ENCODE results near the gene SCMH1.

SCMH1 gene

GRCh38 chr1:41010345-41010744 is 231.8 kb downstream of the SCMH1 start:
- Mint-ChIP-seq H3K9me3 (no peaks in the 10 kb centered on the region), H3K4me3 (no peak overlapping the region), H3K27ac (no peak overlapping the region), H3K36me3 (ENCODE audit: low read depth) (peaks cover 84% of the 10 kb centered on the region), H3K27me3 (no peaks in the 10 kb centered on the region), H3K4me1 (ENCODE audit: low read depth) (peaks cover 21% of the 10 kb centered on the region)
- intact Hi-C loops (cut with micrococcal nuclease): no loop called here

- peaks cover 14% of the 10 kb centered on the region for H3K4me1 Mint-ChIP-seq (ENCODE audit: low read depth)
- H3K36me3 Mint-ChIP-seq (ENCODE audit: low read depth): peaks cover 84% of the 10 kb centered on the region
- no peak overlapping the region for H3K27ac Mint-ChIP-seq
- intact Hi-C loops (cut with micrococcal nuclease): no loop called here
- no peak overlapping the region for H3K4me3 Mint-ChIP-seq
- no peaks in the 10 kb centered on the region for H3K9me3 Mint-ChIP-seq
- no peaks in the 10 kb centered on the region for H3K27me3 Mint-ChIP-seq
Measured at GRCh38 chr1:41009466-41009865, 232.6 kb downstream of the SCMH1 start.

- Mint-ChIP-seq H3K27ac (no peak overlapping the region), H3K4me1 (ENCODE audit: low read depth) (peaks cover 17% of the 10 kb centered on the region), H3K27me3 (no peaks in the 10 kb centered on the region), H3K36me3 (ENCODE audit: low read depth) (peaks cover 95% of the 10 kb centered on the region), H3K9me3 (no peaks in the 10 kb centered on the region), H3K4me3 (no peak overlapping the region)
- intact Hi-C loops (cut with micrococcal nuclease): no loop called here
Measured at GRCh38 chr1:41006942-41007865, 234.9 kb downstream of the SCMH1 start.

GRCh38 chr1:41005876-41006275 is 236.2 kb downstream of the SCMH1 start:
- peaks cover 21% of the 10 kb centered on the region for H3K4me1 Mint-ChIP-seq (ENCODE audit: low read depth)
- H3K9me3 Mint-ChIP-seq: no peaks in the 10 kb centered on the region
- no peak overlapping the region for H3K4me3 Mint-ChIP-seq
- intact Hi-C loops (cut with micrococcal nuclease): no loop called here
- no peak overlapping the region for H3K27ac Mint-ChIP-seq
- no peaks in the 10 kb centered on the region for H3K27me3 Mint-ChIP-seq
- H3K36me3 Mint-ChIP-seq (ENCODE audit: low read depth): peaks cover 95% of the 10 kb centered on the region

GRCh38 chr1:41003640-41004220 is 238.4 kb downstream of the SCMH1 start:
- no peaks in the 10 kb centered on the region for H3K9me3 Mint-ChIP-seq
- intact Hi-C loops (cut with micrococcal nuclease): no loop called here
- H3K4me1 Mint-ChIP-seq (ENCODE audit: low read depth): peaks cover 21% of the 10 kb centered on the region
- no peaks in the 10 kb centered on the region for H3K27me3 Mint-ChIP-seq
- no peak overlapping the region for H3K4me3 Mint-ChIP-seq
- peak overlapping the region; percentile 58 for H3K27ac Mint-ChIP-seq
- peaks cover 95% of the 10 kb centered on the region for H3K36me3 Mint-ChIP-seq (ENCODE audit: low read depth)

GRCh38 chr1:41003127-41003639 is 238.9 kb downstream of the SCMH1 start:
- Mint-ChIP-seq H3K27me3 (no peaks in the 10 kb centered on the region), H3K4me3 (no peak overlapping the region), H3K4me1 (ENCODE audit: low read depth) (peaks cover 21% of the 10 kb centered on the region), H3K27ac (peak overlapping the region; percentile 58), H3K9me3 (no peaks in the 10 kb centered on the region), H3K36me3 (ENCODE audit: low read depth) (peaks cover 95% of the 10 kb centered on the region)
- intact Hi-C loops (cut with micrococcal nuclease): no loop called here

- Mint-ChIP-seq H3K9me3 (no peaks in the 10 kb centered on the region), H3K27me3 (no peaks in the 10 kb centered on the region), H3K4me3 (no peak overlapping the region), H3K27ac (no peak overlapping the region), H3K36me3 (ENCODE audit: low read depth) (peaks cover 89% of the 10 kb centered on the region), H3K4me1 (ENCODE audit: low read depth) (peaks cover 16% of the 10 kb centered on the region)
- intact Hi-C loops (cut with micrococcal nuclease): no loop called here
Measured at GRCh38 chr1:40998668-40999067, 243.4 kb downstream of the SCMH1 start.

- Mint-ChIP-seq H3K4me1 (ENCODE audit: low read depth) (peaks cover 3% of the 10 kb centered on the region), H3K36me3 (ENCODE audit: low read depth) (peaks cover 93% of the 10 kb centered on the region), H3K27me3 (no peaks in the 10 kb centered on the region), H3K27ac (no peak overlapping the region), H3K9me3 (no peaks in the 10 kb centered on the region), H3K4me3 (no peak overlapping the region)
- intact Hi-C loops (cut with micrococcal nuclease): no loop called here
Measured at GRCh38 chr1:40997096-40997495, 245.0 kb downstream of the SCMH1 start.

- Mint-ChIP-seq H3K36me3 (ENCODE audit: low read depth) (peaks cover 99% of the 10 kb centered on the region), H3K27ac (no peak overlapping the region), H3K4me3 (no peak overlapping the region), H3K9me3 (no peaks in the 10 kb centered on the region), H3K4me1 (ENCODE audit: low read depth) (no peaks in the 10 kb centered on the region), H3K27me3 (no peaks in the 10 kb centered on the region)
- intact Hi-C loops (cut with micrococcal nuclease): no loop called here
Measured at GRCh38 chr1:40989066-40989465, 253.0 kb downstream of the SCMH1 start.

- Mint-ChIP-seq H3K27me3 (no peaks in the 10 kb centered on the region), H3K36me3 (ENCODE audit: low read depth) (peaks cover 99% of the 10 kb centered on the region), H3K4me3 (no peak overlapping the region), H3K9me3 (no peaks in the 10 kb centered on the region), H3K27ac (no peak overlapping the region), H3K4me1 (ENCODE audit: low read depth) (no peaks in the 10 kb centered on the region)
- intact Hi-C loops (cut with micrococcal nuclease): no loop called here
Measured at GRCh38 chr1:40988280-40988679, 253.8 kb downstream of the SCMH1 start.

GRCh38 chr1:40987439-40988276 is 254.4 kb downstream of the SCMH1 start:
- intact Hi-C loops (cut with micrococcal nuclease): no loop called here
- H3K27me3 Mint-ChIP-seq: no peaks in the 10 kb centered on the region

GRCh38 chr1:40986956-40987355 is 255.2 kb downstream of the SCMH1 start:
- H3K27ac Mint-ChIP-seq: no peak overlapping the region
- no peaks in the 10 kb centered on the region for H3K9me3 Mint-ChIP-seq
- peaks cover 4% of the 10 kb centered on the region for H3K4me1 Mint-ChIP-seq (ENCODE audit: low read depth)
- H3K36me3 Mint-ChIP-seq (ENCODE audit: low read depth): peaks cover 90% of the 10 kb centered on the region
- intact Hi-C loops (cut with micrococcal nuclease): no loop called here
- H3K27me3 Mint-ChIP-seq: no peaks in the 10 kb centered on the region
- no peak overlapping the region for H3K4me3 Mint-ChIP-seq

More at GRCh38 chr1:40987439-40988276, 254.4 kb downstream of the SCMH1 start:
- no peak overlapping the region for H3K27ac Mint-ChIP-seq
- H3K9me3 Mint-ChIP-seq: no peaks in the 10 kb centered on the region
- H3K36me3 Mint-ChIP-seq (ENCODE audit: low read depth): peaks cover 93% of the 10 kb centered on the region
- no peak overlapping the region for H3K4me3 Mint-ChIP-seq
- no peaks in the 10 kb centered on the region for H3K4me1 Mint-ChIP-seq (ENCODE audit: low read depth)

- peaks cover 7% of the 10 kb centered on the region for H3K4me1 Mint-ChIP-seq (ENCODE audit: low read depth)
- H3K36me3 Mint-ChIP-seq (ENCODE audit: low read depth): peaks cover 86% of the 10 kb centered on the region
- no peak overlapping the region for H3K27ac Mint-ChIP-seq
- intact Hi-C loops (cut with micrococcal nuclease): no loop called here
- H3K27me3 Mint-ChIP-seq: no peaks in the 10 kb centered on the region
- no peaks in the 10 kb centered on the region for H3K9me3 Mint-ChIP-seq
- H3K4me3 Mint-ChIP-seq: no peak overlapping the region
Measured at GRCh38 chr1:40986328-40986783, 255.8 kb downstream of the SCMH1 start.

Data from dendritic cell treated with granulocyte-macrophage colony-stimulating factor and Interleukin-4, amounts not matched to agents 40 ng/mL and 50 ng/mL, for 4 days (primary cell).